Trophoblast cell (in vitro differentiated cells and primary cell): ENCODE results near the gene TRPV4.

Experiments
- DNase-seq, 2 donors: peaks; one replicate each; pipeline ENCODE4 v3.0.0-alpha.2; 2016
- H2AFZ ChIP-seq: 2 replicates; pipeline ENCODE4 v1.6.1; 2013; ENCODE audit warnings: low read length, moderate library complexity, mild to moderate bottlenecking; ENCODE audit not compliant: insufficient read depth, poor library complexity
- H2AK5ac ChIP-seq: 2 replicates; pipeline ENCODE4 v1.6.1; 2013; ENCODE audit warnings: mild to moderate bottlenecking, low read length
- H2BK120ac ChIP-seq: 2 replicates; pipeline ENCODE4 v1.6.1; 2013; ENCODE audit warnings: low read length, mild to moderate bottlenecking, moderate library complexity; ENCODE audit not compliant: insufficient read depth, poor library complexity
- H2BK12ac ChIP-seq: 2 replicates; pipeline ENCODE4 v1.6.1; 2013; ENCODE audit warnings: mild to moderate bottlenecking, low read length, moderate library complexity
- H2BK5ac ChIP-seq: 2 replicates; pipeline ENCODE4 v1.6.1; 2013; ENCODE audit warnings: low read length, low read depth, moderate library complexity, mild to moderate bottlenecking; ENCODE audit not compliant: poor library complexity
- H3K14ac ChIP-seq: 2 replicates; pipeline ENCODE4 v1.6.1; 2013; ENCODE audit warnings: mild to moderate bottlenecking, low read length
- H3K18ac ChIP-seq: 2 replicates; pipeline ENCODE4 v1.6.1; 2013; ENCODE audit warnings: mild to moderate bottlenecking, low read length
- H3K23ac ChIP-seq: 2 replicates; pipeline ENCODE4 v1.6.1; 2013; ENCODE audit warnings: low read length
- H3K27ac ChIP-seq: 2 replicates; pipeline ENCODE4 v1.5.1; 2013; ENCODE audit warnings: low read depth, mild to moderate bottlenecking, inconsistent platforms, low read length, moderate library complexity
- H3K27me3 ChIP-seq: 2 replicates; pipeline ENCODE4 v1.6.1; 2013; ENCODE audit warnings: inconsistent platforms, mild to moderate bottlenecking, low read length, moderate library complexity; ENCODE audit not compliant: insufficient read depth
- H3K36me3 ChIP-seq, 2 experiments: 1 replicate in 1 of 2; 2 replicates in 1 of 2; pipeline ENCODE4 v1.6.1; 2013; ENCODE audit warnings: low read length in 2 of 2, mild to moderate bottlenecking in 2 of 2, moderate library complexity in 1 of 2; ENCODE audit not compliant: insufficient read depth in 2 of 2, control insufficient read depth in 1 of 2
- H3K4ac ChIP-seq: 2 replicates; pipeline ENCODE4 v1.6.1; 2013; ENCODE audit warnings: low read depth, mild to moderate bottlenecking, low read length, moderate library complexity
- H3K4me1 ChIP-seq, 2 experiments: 1 replicate in 1 of 2; 2 replicates in 1 of 2; pipeline ENCODE4 v1.6.1; 2013; ENCODE audit warnings: low read length in 2 of 2, mild to moderate bottlenecking in 2 of 2, moderate library complexity in 1 of 2; ENCODE audit not compliant: insufficient read depth in 2 of 2, control insufficient read depth in 1 of 2
- H3K4me2 ChIP-seq: 2 replicates; pipeline ENCODE4 v1.6.1; 2013; ENCODE audit warnings: inconsistent platforms, mild to moderate bottlenecking, low read length, moderate library complexity
- H3K4me3 ChIP-seq: 2 replicates; pipeline ENCODE4 v1.5.1; 2013; ENCODE audit warnings: mild to moderate bottlenecking, low read depth, low read length, inconsistent platforms
- H3K79me1 ChIP-seq: one replicate; pipeline ENCODE4 v1.6.1; 2013; ENCODE audit warnings: low read length
- H3K79me2 ChIP-seq: 2 replicates; pipeline ENCODE4 v1.6.1; 2013; ENCODE audit warnings: low read length, mild to moderate bottlenecking; ENCODE audit not compliant: control insufficient read depth, insufficient read depth, poor library complexity
- H3K9ac ChIP-seq: 2 replicates; pipeline ENCODE4 v1.6.1; 2013; ENCODE audit warnings: mild to moderate bottlenecking, low read length
- H3K9me3 ChIP-seq: 2 replicates; pipeline ENCODE4 v1.6.1; 2013; ENCODE audit warnings: low read depth, mild to moderate bottlenecking, control low read depth, inconsistent platforms, low read length; ENCODE audit not compliant: insufficient read depth
- H4K12ac ChIP-seq: 2 replicates; pipeline ENCODE4 v1.6.1; 2013; ENCODE audit warnings: low read depth, mild to moderate bottlenecking, low read length, moderate library complexity
- H4K8ac ChIP-seq: 2 replicates; pipeline ENCODE4 v1.6.1; 2013; ENCODE audit warnings: low read depth, mild to moderate bottlenecking, low read length, moderate library complexity
- H4K91ac ChIP-seq: one replicate; pipeline ENCODE4 v1.6.1; 2013; ENCODE audit warnings: low read depth, mild to moderate bottlenecking, low read length, moderate library complexity
- WGBS: extraction: QIAGEN DNeasy Blood & Tissue Kit; methylation state at CpG from one replicate; pipeline ENCODE4 v1.1.7; 2013; ENCODE audit warnings: missing lambda C conversion rate; ENCODE audit not compliant: insufficient read length, insufficient coverage; ENCODE audit errors: extremely low coverage; 5-methylcytosine and 5-hydroxymethylcytosine counted together

The TRPV4 gene

DNA sequence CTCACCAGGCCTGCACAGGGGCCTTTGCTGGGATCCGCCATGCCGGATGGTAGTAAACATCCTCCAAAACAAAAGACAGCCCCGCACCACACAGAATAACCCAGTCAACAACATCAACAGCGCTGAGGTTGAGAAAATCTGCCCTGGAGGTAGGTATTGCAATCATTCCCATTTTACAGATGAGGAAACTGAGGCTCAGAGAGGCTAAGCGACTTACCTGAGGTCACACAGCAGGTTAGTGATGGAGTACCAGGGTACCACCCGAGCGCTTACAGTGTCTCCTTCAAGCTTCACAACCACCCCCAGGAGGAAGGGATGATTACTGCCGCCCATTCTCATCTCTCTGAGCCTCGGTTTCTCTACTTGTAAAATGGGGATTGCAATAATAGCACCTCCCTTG lies 14.9 kb downstream of the TRPV4 start:
- no peaks in the 10 kb centered on the region for H3K36me3 ChIP-seq
- no peak overlapping the region for H2AK5ac ChIP-seq
- no CpG with 5 or more reads among the region's 9 CpGs for WGBS
- H3K4ac ChIP-seq: no peak overlapping the region
- H3K9ac ChIP-seq: no peak overlapping the region
- no peak overlapping the region for H3K4me3 ChIP-seq
- H4K91ac ChIP-seq: no peak overlapping the region
- H3K4me2 ChIP-seq: no peak overlapping the region
- no peak for DNase-seq
- H3K27ac ChIP-seq: no peak overlapping the region
- H2BK5ac ChIP-seq: no peak overlapping the region
- no peaks in the 10 kb centered on the region for H3K79me1 ChIP-seq
- H3K4me1 ChIP-seq: no peaks in the 10 kb centered on the region
- no peak overlapping the region for H4K12ac ChIP-seq
- H4K8ac ChIP-seq: no peak overlapping the region
- H2AFZ ChIP-seq: no peak overlapping the region
- H3K18ac ChIP-seq: no peak overlapping the region
- H3K9me3 ChIP-seq: no peaks in the 10 kb centered on the region
- H3K23ac ChIP-seq: no peak overlapping the region
- no peaks in the 10 kb centered on the region for H3K27me3 ChIP-seq
- no peak overlapping the region for H2BK12ac ChIP-seq
- no peak overlapping the region for H2BK120ac ChIP-seq
- no peaks in the 10 kb centered on the region for H3K79me2 ChIP-seq
- no peak overlapping the region for H3K14ac ChIP-seq

DNA sequence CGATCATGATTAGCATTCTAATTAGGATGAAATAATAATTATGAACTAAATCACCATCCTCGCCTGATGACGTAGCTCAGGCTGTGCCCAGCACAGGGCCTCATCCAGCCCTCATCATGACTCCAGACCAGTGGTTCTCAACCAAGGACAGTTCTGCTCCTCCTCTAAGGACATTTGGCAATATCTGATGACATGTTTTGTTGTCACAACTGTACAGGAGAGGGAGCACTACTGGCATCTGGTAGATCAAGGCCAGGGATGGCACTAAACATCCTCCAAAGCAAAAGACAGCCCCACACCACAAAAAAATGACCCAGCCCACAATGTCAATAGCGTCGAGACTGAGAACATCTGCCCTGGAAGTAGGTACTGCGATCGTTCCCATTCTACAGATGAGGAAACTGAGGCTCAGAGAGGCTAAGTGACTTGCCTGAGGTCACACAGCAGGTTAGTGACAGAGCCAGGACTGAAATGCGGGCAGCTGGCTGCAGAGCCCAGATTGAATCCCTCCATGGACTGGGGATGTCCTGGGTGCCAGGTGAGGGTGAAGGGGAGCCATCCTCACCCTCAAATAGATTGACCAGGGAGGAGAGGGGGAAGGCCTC lies 15.5 kb downstream of the TRPV4 start:
- H3K27me3 ChIP-seq: no peaks in the 10 kb centered on the region
- no peak overlapping the region for H3K23ac ChIP-seq
- WGBS: no CpG with 5 or more reads among the region's 8 CpGs
- no peak overlapping the region for H3K27ac ChIP-seq
- H3K18ac ChIP-seq: no peak overlapping the region
- H3K4me1 ChIP-seq: no peaks in the 10 kb centered on the region
- no peak overlapping the region for H2AFZ ChIP-seq
- H3K14ac ChIP-seq: no peak overlapping the region
- H4K12ac ChIP-seq: no peak overlapping the region
- H3K36me3 ChIP-seq: no peaks in the 10 kb centered on the region
- H4K8ac ChIP-seq: no peak overlapping the region
- H4K91ac ChIP-seq: no peak overlapping the region
- H2BK120ac ChIP-seq: no peak overlapping the region
- no peaks in the 10 kb centered on the region for H3K9me3 ChIP-seq
- H2AK5ac ChIP-seq: no peak overlapping the region
- no peak overlapping the region for H3K4me2 ChIP-seq
- no peak overlapping the region for H3K4me3 ChIP-seq
- no peaks in the 10 kb centered on the region for H3K79me1 ChIP-seq
- no peaks in the 10 kb centered on the region for H3K79me2 ChIP-seq
- no peak overlapping the region for H2BK12ac ChIP-seq
- no peak overlapping the region for H3K4ac ChIP-seq
- no peak overlapping the region for H3K9ac ChIP-seq
- H2BK5ac ChIP-seq: no peak overlapping the region
- no peak for DNase-seq

DNA sequence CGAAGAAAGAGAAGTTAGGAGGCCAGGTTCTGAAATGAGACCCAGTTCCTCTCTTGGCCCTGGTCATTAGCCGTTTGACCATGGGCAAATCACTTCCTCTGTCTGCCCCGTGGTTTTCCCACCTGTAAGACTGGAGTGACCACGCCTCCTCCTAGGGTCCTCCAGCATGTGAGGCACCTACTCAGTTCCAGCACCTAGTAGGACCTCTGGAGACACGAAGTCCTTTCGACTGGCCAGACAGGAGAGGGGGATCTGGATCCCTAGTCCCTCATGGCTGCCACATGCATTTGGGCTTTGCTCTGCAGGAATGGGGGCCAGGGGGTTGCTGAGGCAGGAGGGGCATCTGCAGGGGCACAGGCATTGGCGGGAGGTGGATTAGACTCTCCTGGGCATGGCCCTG lies 16.3 kb downstream of the TRPV4 start:
- Histone ChIP-seq H3K4me2 (no peak overlapping the region), H4K8ac (no peak overlapping the region), H3K23ac (no peak overlapping the region), H3K27me3 (no peaks in the 10 kb centered on the region), H3K18ac (no peak overlapping the region), H3K9ac (no peak overlapping the region), H3K14ac (no peak overlapping the region), H2BK120ac (no peak overlapping the region), H4K12ac (no peak overlapping the region), H3K9me3 (no peaks in the 10 kb centered on the region), H3K4ac (no peak overlapping the region), H3K27ac (no peak overlapping the region), H3K36me3 (no peaks in the 10 kb centered on the region), H2AFZ (no peak overlapping the region), H3K4me3 (no peak overlapping the region), H2BK12ac (no peak overlapping the region), H4K91ac (no peak overlapping the region), H2AK5ac (no peak overlapping the region), H3K79me2 (no peaks in the 10 kb centered on the region), H3K4me1 (no peaks in the 10 kb centered on the region), H3K79me1 (no peaks in the 10 kb centered on the region), H2BK5ac (no peak overlapping the region)
- WGBS: no CpG with 5 or more reads among the region's 7 CpGs
- no peak for DNase-seq

DNA sequence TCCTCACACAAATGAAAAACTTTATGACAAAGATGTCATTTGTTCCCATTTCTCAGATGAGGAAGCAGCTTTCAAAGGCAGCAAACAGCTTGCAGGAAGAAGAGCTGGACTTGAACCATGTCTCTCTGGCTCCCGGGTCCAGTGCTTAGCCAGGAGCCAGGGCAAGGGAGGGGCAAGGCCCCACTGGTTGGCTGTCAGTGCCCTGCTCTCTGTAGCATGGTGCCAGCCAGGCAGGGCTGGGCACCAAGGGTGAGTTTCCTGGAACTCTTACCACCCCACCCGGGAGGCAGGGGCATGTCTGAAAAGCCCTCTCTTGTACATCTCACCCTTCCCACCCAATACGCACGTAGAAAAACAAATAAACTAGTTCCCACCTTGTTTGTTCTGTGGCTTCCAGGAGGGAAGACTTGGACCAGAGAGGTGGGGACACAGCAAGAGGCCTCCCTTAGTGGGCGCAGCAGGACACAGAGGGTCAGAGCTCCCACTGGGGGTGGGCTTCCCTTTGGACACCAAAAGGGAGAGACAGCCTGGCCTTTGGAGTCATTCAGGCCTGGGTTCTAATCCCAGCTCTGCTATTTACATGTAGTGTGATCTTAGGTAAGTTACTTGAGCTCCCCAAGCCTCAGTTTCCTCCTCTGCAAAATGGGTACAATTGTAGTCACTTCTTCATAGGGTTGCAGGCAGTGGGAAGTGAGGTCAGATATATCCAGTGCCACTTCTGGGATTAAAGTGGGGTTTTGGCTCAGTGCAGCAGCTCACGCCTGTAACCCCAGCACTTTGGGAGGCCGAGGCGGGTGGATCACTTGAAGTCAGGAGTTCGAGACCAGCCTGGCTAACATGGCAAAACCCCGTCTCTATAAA lies 17.2 kb downstream of the TRPV4 start:
- no peak overlapping the region for H3K14ac ChIP-seq
- no peak overlapping the region for H3K9ac ChIP-seq
- no peak overlapping the region for H3K4me3 ChIP-seq
- H2AFZ ChIP-seq: no peak overlapping the region
- H3K79me2 ChIP-seq: no peaks in the 10 kb centered on the region
- no peak overlapping the region for H3K4ac ChIP-seq
- H2BK5ac ChIP-seq: no peak overlapping the region
- H4K91ac ChIP-seq: no peak overlapping the region
- H3K4me2 ChIP-seq: no peak overlapping the region
- DNase-seq: no peak
- H4K12ac ChIP-seq: no peak overlapping the region
- no peaks in the 10 kb centered on the region for H3K4me1 ChIP-seq
- H3K27ac ChIP-seq: no peak overlapping the region
- H4K8ac ChIP-seq: no peak overlapping the region
- no peaks in the 10 kb centered on the region for H3K9me3 ChIP-seq
- no peak overlapping the region for H3K18ac ChIP-seq
- H3K79me1 ChIP-seq: no peaks in the 10 kb centered on the region
- no peak overlapping the region for H2BK120ac ChIP-seq
- H3K23ac ChIP-seq: no peak overlapping the region
- H3K36me3 ChIP-seq: no peaks in the 10 kb centered on the region
- no peak overlapping the region for H2BK12ac ChIP-seq
- WGBS: no CpG with 5 or more reads among the region's 10 CpGs
- H2AK5ac ChIP-seq: no peak overlapping the region
- no peaks in the 10 kb centered on the region for H3K27me3 ChIP-seq
